Measurements from ENCODE around the gene CCDC57. TPM values are rescaled to one million over a fixed set of nuclear protein-coding genes. Genes with fewer than 3 reads are reported as not detected.

The CCDC57 gene
- total RNA-seq, 2 experiments from 2014 or later: 49.8 to 54.9 TPM

DNA sequence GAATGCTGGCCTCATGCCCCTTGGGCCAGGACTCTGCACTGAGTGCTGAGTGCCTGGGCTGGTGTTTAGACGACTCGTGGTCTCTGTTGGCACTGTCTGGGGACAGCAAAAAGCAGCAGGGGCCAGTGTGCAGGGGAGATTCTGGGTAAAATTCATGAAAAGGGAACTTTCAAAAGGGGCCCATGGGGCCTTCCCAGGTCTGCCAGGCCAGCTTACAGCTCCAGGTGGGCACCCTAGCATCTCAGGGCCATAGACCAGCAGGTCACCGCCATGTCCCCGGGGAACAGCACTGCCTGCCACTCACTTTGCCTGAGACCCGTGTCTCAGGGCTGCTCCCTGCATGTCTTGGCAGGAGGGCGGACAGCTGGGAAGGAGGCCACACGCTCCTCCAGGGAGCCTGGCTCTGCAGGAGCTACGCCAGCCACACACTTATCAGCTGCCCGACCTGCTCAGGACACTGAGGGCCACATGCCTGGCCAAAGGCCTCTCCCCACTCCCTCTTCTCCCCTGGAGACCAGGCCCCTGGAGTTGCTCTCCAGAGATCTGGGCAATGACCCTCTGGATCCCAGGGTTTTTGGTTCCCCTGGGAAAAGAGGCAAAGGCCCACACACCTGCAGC lies 105.8 kb downstream of the CCDC57 start:
- no peaks in the 10 kb centered on the region for H3K27me3 Mint-ChIP-seq
- CTCF ChIA-PET: interaction anchor here (0.9 to 2.1 kb wide), 11 partner anchors 8 to 227 kb away, joined by 3 to 13 read pairs (median 5); partner anchors contain the start of gene DCXR
- no peaks in the 10 kb centered on the region for H3K9me3 Mint-ChIP-seq
- no peaks in the 10 kb centered on the region for H3K36me3 Mint-ChIP-seq (ENCODE audit: low read depth)
- POLR2A ChIA-PET: interaction anchor here (0.7 to 3.9 kb wide), 12 partner anchors 9 to 423 kb away, joined by 3 to 21 read pairs (median 4); partner anchors contain the start of genes ARL16, CENPX, DCXR and DUS1L
- peaks cover 45% of the 10 kb centered on the region for H3K4me1 Mint-ChIP-seq
- no peak for DNase-seq
- peak overlapping the region; percentile 84 for H3K4me3 Mint-ChIP-seq
- H3K27ac Mint-ChIP-seq: peak overlapping the region; percentile 94

DNA sequence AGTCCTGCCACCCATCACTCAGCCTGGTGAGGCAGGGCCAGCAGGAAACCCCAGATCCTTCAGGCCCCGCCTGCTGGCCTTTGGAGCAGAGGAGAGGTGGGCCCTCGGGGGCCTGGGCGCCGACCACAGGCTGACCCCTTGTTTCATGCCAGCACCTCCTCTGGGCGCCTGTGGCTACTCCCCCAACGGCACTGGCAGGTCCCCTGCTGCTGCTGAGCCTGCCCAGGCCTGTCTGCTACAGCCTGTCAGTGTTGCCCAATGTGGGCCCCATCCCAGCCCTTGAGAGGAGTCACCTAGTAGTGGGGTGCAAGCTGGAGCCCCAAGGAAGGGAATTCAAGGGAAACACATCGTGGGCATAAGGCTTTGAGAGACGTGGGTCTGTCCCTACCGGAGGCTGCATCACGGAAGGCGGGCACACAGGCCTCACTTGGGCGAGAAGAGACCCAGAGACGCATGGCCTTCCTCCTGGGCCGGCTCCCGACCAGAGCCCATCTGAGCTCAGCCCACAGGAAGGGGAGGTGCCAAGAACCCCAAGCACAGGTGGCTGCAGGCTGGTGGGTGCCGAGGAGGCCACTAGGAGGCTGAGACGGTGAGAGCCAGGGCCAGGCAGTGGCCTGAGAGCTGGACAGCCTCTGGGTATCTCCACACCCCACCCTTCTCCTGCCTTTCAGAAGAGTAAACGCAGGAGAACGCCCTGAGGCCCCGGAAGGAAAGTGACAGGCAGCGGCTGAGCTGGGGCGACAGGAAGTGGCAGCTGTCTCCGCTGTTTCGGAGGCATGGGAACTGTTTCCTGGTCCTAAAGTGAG lies 106.6 kb downstream of the CCDC57 start:
- peaks cover 45% of the 10 kb centered on the region for H3K4me1 Mint-ChIP-seq
- POLR2A ChIA-PET: interaction anchor here (0.7 to 3.9 kb wide), 12 partner anchors 8 to 423 kb away, joined by 3 to 21 read pairs (median 4); partner anchors contain the start of genes ARL16, CENPX, DCXR and DUS1L
- H3K27ac Mint-ChIP-seq: peak overlapping the region; percentile 94

DNA sequence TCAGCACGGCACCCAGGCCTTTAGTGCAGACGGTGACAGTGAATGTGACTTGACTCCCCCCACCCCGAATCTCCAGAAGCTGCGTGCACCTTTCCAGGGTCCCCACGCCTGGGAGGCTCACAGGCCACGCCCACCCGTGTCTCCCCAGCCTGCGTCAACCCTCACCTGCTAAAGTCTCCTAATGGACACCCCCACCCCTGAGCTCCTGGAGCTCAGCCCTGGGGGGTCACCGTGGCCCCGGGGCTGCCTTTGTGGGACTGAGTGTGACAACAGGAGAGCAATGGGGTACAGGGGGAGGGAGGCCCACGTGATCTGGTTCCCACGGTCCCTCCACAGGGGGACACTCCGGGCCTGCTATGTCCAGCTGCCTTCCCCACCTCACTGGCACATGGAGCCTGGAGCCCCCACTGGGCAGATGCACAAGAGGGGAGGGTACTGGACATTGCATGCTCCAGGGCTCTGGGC lies 107.2 kb downstream of the CCDC57 start:
- POLR2A ChIA-PET: interaction anchor here (1.0 to 3.9 kb wide), 7 partner anchors 9 to 159 kb away, joined by 3 to 21 read pairs (median 6); partner anchors contain the start of genes CENPX, DCXR and LRRC45

More for the DNA sequence above, 106.6 kb downstream of the CCDC57 start:
- peak; percentile 72 for DNase-seq
- CTCF ChIA-PET: interaction anchor here (0.6 to 2.1 kb wide), 11 partner anchors 11 to 226 kb away, joined by 3 to 13 read pairs (median 5); partner anchors contain the start of gene DCXR
- Mint-ChIP-seq H3K27me3 (no peaks in the 10 kb centered on the region), H3K4me3 (peak overlapping the region; percentile 84), H3K36me3 (ENCODE audit: low read depth) (no peaks in the 10 kb centered on the region), H3K9me3 (no peaks in the 10 kb centered on the region)

DNA sequence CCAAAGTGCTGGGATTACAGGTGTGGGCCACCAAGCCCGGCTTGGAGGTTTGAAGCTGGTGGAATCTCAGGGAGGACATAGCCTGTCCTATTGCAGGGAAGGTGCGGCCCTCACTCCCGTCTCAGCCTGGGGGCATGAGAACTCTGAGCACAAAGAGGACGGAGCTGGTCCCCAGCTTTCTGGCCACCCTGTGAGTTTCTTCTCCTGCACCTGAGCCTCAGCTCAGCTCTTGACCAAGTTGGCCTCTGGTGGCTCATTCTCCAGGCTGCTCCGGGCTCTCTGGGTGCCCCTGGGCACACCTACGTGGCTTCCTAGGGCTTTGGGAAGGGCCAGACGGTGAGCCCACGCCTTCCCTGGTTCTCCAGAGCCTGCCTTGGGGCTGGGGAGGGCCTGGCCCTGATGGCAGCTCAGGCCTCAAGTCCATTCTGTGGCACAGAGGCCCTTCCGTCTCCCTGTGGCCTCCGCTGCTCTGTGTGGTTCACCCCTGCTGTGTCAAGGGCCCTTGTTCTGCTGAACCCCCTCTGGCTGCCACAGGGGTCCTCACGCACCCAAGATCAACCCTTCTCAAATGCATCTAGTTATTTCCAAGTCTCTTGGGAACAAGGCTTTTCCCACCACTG lies 107.7 kb downstream of the CCDC57 start:
- no peak for DNase-seq
- Mint-ChIP-seq H3K27me3 (no peaks in the 10 kb centered on the region), H3K36me3 (ENCODE audit: low read depth) (no peaks in the 10 kb centered on the region), H3K4me3 (peak overlapping the region; percentile 84), H3K27ac (peak overlapping the region; percentile 94), H3K4me1 (peaks cover 41% of the 10 kb centered on the region), H3K9me3 (no peaks in the 10 kb centered on the region)
- ChIA-PET POLR2A (interaction anchor here (1.8 to 3.9 kb wide), 3 partner anchors 9 to 67 kb away, joined by 6 to 21 read pairs (median 7); partner anchors contain the start of gene DCXR), CTCF (no interaction called here)

More for the DNA sequence above, 107.2 kb downstream of the CCDC57 start:
- DNase-seq: no peak
- H3K27ac Mint-ChIP-seq: peak overlapping the region; percentile 94
- CTCF ChIA-PET: interaction anchor here (0.6 to 2.1 kb wide), 8 partner anchors 12 to 226 kb away, joined by 3 to 13 read pairs (median 4); partner anchors contain the start of gene DCXR
- H3K4me1 Mint-ChIP-seq: peaks cover 43% of the 10 kb centered on the region
- no peaks in the 10 kb centered on the region for H3K36me3 Mint-ChIP-seq (ENCODE audit: low read depth)
- H3K27me3 Mint-ChIP-seq: no peaks in the 10 kb centered on the region
- no peaks in the 10 kb centered on the region for H3K9me3 Mint-ChIP-seq
- H3K4me3 Mint-ChIP-seq: peak overlapping the region; percentile 84

- Mint-ChIP-seq H3K4me1 (peaks cover 43% of the 10 kb centered on the region), H3K4me3 (no peak overlapping the region), H3K9me3 (no peaks in the 10 kb centered on the region), H3K27ac (no peak overlapping the region), H3K36me3 (ENCODE audit: low read depth) (no peaks in the 10 kb centered on the region), H3K27me3 (no peaks in the 10 kb centered on the region)
- POLR2A ChIA-PET: no interaction called here
- CTCF ChIA-PET: no interaction called here
- no peak for DNase-seq
These were observed 108.8 kb downstream of the CCDC57 start for GRCh38 chr17:82103553-82104451.

GRCh38 chr17:82101767-82102679 lies 110.6 kb downstream of the CCDC57 start:
- CTCF ChIA-PET: no interaction called here
- Mint-ChIP-seq H3K9me3 (no peaks in the 10 kb centered on the region), H3K4me1 (peaks cover 32% of the 10 kb centered on the region), H3K4me3 (no peak overlapping the region), H3K27ac (no peak overlapping the region), H3K27me3 (no peaks in the 10 kb centered on the region), H3K36me3 (ENCODE audit: low read depth) (no peaks in the 10 kb centered on the region)
- POLR2A ChIA-PET: interaction anchor here (1.0 kb wide), 1 partner anchor 51 kb away, joined by 3 read pairs; no protein-coding TSS in a partner anchor
- no peak for DNase-seq

DNA sequence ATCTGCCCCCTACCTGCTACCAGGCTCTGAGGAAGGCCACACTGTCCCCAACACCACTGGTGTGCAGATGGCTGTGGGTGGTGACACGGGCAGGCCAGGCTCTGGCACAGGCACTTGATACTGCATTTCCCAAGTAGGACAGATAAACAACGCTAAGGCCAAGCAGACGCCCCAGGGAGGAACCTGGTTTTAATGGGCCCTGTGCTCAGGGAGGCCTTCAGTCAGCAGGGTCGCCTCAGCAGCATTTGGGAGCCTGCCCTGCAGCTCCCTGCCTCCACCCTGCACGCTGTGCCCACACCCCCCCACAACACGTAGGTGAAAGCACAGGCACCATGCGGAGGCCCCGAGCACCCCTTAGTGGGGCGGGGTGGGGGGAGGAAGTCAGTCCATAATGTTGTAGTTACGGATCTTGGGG lies 111.3 kb downstream of the CCDC57 start:
- DNase-seq: no peak
- ChIA-PET CTCF (no interaction called here), POLR2A (interaction anchor here (1.0 to 1.5 kb wide), 2 partner anchors 50 to 71 kb away, joined by 3 read pairs; no protein-coding TSS in a partner anchor)
- H3K4me1 Mint-ChIP-seq: peaks cover 30% of the 10 kb centered on the region
- no peaks in the 10 kb centered on the region for H3K27me3 Mint-ChIP-seq
- H3K9me3 Mint-ChIP-seq: no peaks in the 10 kb centered on the region
- no peak overlapping the region for H3K27ac Mint-ChIP-seq
- no peaks in the 10 kb centered on the region for H3K36me3 Mint-ChIP-seq (ENCODE audit: low read depth)
- H3K4me3 Mint-ChIP-seq: no peak overlapping the region

DNA sequence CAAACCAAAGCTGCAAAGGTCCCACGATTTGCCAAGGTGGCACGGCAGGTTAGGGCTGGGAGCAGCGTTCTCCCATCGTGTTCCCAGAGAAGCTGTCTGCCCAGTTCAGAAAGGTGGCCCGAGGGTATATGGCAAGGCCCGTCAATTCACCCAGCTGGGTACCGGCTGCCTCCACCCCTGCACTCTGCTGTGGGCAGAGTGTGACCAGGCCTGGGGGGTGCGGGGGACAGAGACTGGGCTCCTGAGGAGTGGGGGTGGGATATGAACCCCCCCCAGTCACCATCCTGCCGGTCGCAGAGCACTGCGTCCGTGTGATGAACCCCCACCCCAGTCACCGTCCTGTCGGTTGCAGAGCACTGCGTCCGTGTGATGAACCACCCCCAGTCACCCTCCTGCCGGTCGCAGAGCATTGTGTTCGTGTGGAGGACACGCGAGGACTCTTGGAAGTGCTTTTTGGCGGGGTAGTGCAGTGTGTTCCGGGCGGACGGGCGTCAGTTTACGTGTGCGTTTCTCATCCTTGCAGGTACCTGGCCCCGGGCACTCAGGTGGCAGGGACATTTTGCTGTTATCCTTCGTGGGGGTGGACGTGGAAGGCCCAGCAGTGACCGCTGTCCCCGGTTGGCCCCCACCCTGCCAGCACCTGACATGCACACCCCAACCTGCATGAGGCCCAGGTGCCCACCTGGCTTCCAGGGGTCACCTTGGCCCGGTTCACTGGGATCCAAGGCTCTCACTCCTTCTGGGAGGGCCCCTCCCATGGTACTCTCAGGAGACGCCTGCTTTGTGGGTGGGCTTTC lies 111.9 kb downstream of the CCDC57 start:
- peaks cover 28% of the 10 kb centered on the region for H3K4me1 Mint-ChIP-seq
- no peak overlapping the region for H3K4me3 Mint-ChIP-seq
- DNase-seq: no peak
- CTCF ChIA-PET: interaction anchor here (0.6 kb wide), 1 partner anchor 196 kb away, joined by 3 read pairs; no protein-coding TSS in a partner anchor
- H3K9me3 Mint-ChIP-seq: no peaks in the 10 kb centered on the region
- POLR2A ChIA-PET: interaction anchor here (1.0 to 3.2 kb wide), 3 partner anchors 50 to 70 kb away, joined by 3 to 9 read pairs (median 3); partner anchors contain the start of gene DCXR
- H3K36me3 Mint-ChIP-seq (ENCODE audit: low read depth): peaks cover 4% of the 10 kb centered on the region
- H3K27me3 Mint-ChIP-seq: no peaks in the 10 kb centered on the region
- no peak overlapping the region for H3K27ac Mint-ChIP-seq

- Mint-ChIP-seq H3K9me3 (no peaks in the 10 kb centered on the region), H3K36me3 (ENCODE audit: low read depth) (peaks cover 5% of the 10 kb centered on the region), H3K27ac (peak overlapping the region; percentile 81), H3K4me3 (peak overlapping the region; percentile 78), H3K27me3 (no peaks in the 10 kb centered on the region), H3K4me1 (peaks cover 24% of the 10 kb centered on the region)
- no peak for DNase-seq
- POLR2A ChIA-PET: interaction anchor here (0.8 to 3.2 kb wide), 17 partner anchors 10 to 199 kb away, joined by 3 to 15 read pairs (median 4); partner anchors contain the start of genes CENPX, DCXR, LRRC45 and SLC16A3
- CTCF ChIA-PET: interaction anchor here (0.6 to 1.6 kb wide), 8 partner anchors 8 to 87 kb away, joined by 3 to 8 read pairs (median 4); partner anchors contain the start of genes CENPX, DCXR and LRRC45
These were observed 113.5 kb downstream of the CCDC57 start for GRCh38 chr17:82098939-82099763.

All from activated CD4-positive, alpha-beta memory T cell treated with anti-CD3 and anti-CD28 coated beads, Interleukin-2, amount 10 ng/mL, durations not matched to agents 7 days and 5 days (primary cell).